WERI-Rb-1 (cell line): Measurements from ENCODE around the gene SCGB1C1.
A peak's percentile ranks its signal among the peaks of the same experiment; 100 is the strongest.

ENCODE experiments used
- DNase-seq: peaks from one replicate; pipeline ENCODE4 v3.0.0-alpha.2; 2020
- H3K27ac ChIP-seq: fragments of 250-450 bp; sonication (Bioruptor Pico); 2 replicates; pipeline ENCODE4 v1.5.1; 2020; ENCODE audit warnings: mild to moderate bottlenecking, moderate library complexity
- H3K27me3 ChIP-seq: fragments of 250-450 bp; sonication (Bioruptor Pico); 2 replicates; pipeline ENCODE4 v1.5.1; 2021; ENCODE audit warnings: mild to moderate bottlenecking, low read depth, moderate library complexity; ENCODE audit not compliant: insufficient read depth, severe bottlenecking
- H3K36me3 ChIP-seq: fragments of 250-450 bp; sonication (Bioruptor Pico); 2 replicates; pipeline ENCODE4 v1.5.1; 2020; ENCODE audit warnings: mild to moderate bottlenecking, moderate library complexity
- H3K4me3 ChIP-seq: 2 replicates; pipeline ENCODE4 v1.5.1; 2011; ENCODE audit warnings: low read depth, mild to moderate bottlenecking, control low read depth, low read length
- H3K9me3 ChIP-seq: fragments of 250-450 bp; sonication (Bioruptor Pico); 2 replicates; pipeline ENCODE4 v1.5.1; 2021; ENCODE audit warnings: mild to moderate bottlenecking, moderate library complexity; ENCODE audit not compliant: severe bottlenecking
- TF ChIP-seq, protein P1 (sequence below): IDR thresholded peaks from 2 replicates; pipeline ENCODE4 v1.5.1; 2011; ENCODE audit warnings: low read depth, mild to moderate bottlenecking, control low read depth, inconsistent platforms, low read length

The SCGB1C1 gene

DNA sequence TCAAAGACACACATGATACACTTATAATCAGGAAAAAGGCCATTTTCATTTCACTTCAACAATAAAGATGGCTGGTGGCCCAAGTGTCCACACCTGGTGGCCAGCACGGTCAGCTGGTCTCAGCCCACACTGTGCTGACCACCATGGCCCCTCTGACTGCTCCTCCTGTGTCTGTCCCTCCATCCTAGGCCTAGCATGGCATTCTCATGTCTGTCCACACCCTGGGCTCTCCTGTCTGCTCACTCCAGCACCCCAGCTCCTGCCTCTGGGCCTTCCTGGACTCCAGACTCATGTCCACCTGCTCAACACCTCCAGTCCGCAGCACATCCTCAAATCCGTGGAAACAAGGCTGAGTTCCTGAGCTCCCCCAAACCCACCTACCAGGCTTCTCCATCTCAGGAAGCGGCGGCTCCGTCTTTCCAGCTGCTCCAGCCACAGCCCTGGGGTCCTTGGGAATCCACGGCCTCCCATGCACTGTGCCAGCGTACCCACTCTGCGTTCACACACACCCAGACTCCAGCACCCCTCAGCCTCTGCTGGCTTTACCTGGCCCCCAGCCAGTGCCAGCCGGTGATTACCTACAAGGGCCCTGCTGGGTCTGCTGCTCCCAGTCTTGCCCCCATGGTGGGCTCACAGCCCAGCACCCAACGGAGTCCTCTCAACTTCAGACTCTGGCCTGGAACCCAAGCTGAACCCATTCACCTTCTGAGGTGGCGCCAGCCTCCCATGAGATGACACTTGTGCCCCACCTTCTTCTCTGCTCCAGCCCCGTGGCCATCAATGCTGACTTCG, 29.3 kb downstream of the SCGB1C1 start:
- TF ChIP-seq, protein P1, sequence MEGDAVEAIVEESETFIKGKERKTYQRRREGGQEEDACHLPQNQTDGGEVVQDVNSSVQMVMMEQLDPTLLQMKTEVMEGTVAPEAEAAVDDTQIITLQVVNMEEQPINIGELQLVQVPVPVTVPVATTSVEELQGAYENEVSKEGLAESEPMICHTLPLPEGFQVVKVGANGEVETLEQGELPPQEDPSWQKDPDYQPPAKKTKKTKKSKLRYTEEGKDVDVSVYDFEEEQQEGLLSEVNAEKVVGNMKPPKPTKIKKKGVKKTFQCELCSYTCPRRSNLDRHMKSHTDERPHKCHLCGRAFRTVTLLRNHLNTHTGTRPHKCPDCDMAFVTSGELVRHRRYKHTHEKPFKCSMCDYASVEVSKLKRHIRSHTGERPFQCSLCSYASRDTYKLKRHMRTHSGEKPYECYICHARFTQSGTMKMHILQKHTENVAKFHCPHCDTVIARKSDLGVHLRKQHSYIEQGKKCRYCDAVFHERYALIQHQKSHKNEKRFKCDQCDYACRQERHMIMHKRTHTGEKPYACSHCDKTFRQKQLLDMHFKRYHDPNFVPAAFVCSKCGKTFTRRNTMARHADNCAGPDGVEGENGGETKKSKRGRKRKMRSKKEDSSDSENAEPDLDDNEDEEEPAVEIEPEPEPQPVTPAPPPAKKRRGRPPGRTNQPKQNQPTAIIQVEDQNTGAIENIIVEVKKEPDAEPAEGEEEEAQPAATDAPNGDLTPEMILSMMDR: no peak
- no peaks in the 10 kb centered on the region for H3K9me3 ChIP-seq
- no peak overlapping the region for H3K4me3 ChIP-seq
- no peak for DNase-seq
- peaks cover 6% of the 10 kb centered on the region; the same call in 1 of the 2 replicates for H3K36me3 ChIP-seq
- H3K27me3 ChIP-seq: no peaks in the 10 kb centered on the region
- no peak overlapping the region for H3K27ac ChIP-seq

DNA sequence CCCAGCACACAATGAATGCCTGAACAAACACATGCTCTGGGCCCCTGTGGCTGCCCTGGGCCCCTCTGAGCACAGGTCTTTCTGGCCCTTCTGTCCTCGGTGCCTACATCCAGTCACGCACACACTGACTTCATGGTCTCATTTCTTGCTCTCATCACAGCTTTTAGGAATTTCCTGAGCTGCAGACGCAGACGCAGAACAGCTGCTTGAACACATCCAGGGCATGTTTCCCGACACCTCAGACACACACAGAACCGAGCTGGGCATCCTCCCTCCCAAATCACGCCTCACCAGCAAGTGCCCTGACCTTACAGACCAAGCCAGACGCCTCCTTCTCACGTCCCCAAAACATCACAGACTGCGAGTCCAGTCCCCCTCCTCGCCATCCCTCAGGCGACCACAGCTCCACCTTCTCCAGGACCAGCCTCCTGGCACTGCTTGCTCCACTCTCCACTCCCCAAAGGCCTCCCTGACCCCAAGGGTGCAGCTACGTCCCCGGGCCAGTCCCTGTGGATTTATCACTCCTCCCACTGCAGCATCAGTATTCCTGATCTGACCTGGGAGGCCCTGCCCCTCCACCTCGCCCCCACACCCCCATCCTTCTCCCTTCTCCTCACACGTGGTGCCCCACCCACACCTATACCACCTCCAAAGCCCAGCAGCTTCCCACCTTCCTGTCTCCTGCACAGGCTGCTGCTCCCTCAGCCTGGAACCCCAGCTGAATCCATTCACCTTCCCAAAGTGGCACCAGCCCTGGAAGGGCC, 30.3 kb downstream of the SCGB1C1 start:
- Histone ChIP-seq H3K4me3 (no peak overlapping the region), H3K27me3 (no peaks in the 10 kb centered on the region), H3K36me3 (peaks cover 6% of the 10 kb centered on the region; the same call in 1 of the 2 replicates), H3K27ac (no peak overlapping the region), H3K9me3 (no peaks in the 10 kb centered on the region)
- DNase-seq: no peak
- TF ChIP-seq, protein P1: no peak

DNA sequence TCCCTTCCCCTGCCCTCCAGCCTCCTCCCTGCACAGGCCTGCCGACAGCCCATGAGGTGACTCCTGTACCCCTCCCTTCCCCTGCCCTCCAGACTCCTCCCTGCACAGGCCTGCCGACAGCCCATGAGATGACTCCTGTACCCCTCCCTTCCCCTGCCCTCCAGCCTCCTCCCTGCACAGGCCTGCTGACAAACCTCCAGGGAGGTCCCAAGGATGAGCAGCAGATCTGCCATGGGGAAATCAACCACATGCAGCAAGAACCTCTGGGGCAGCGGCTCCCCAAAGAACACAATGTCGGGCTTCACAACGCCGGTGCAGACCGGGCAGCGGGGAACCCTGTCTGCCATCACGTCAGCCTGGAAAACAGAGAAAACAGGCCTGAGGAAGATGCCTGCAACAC, 31.0 kb downstream of the SCGB1C1 start:
- Histone ChIP-seq H3K9me3 (no peaks in the 10 kb centered on the region), H3K27me3 (no peaks in the 10 kb centered on the region), H3K4me3 (no peak overlapping the region), H3K27ac (no peak overlapping the region), H3K36me3 (peaks cover 6% of the 10 kb centered on the region)
- TF ChIP-seq, protein P1: no peak
- DNase-seq: no peak

DNA sequence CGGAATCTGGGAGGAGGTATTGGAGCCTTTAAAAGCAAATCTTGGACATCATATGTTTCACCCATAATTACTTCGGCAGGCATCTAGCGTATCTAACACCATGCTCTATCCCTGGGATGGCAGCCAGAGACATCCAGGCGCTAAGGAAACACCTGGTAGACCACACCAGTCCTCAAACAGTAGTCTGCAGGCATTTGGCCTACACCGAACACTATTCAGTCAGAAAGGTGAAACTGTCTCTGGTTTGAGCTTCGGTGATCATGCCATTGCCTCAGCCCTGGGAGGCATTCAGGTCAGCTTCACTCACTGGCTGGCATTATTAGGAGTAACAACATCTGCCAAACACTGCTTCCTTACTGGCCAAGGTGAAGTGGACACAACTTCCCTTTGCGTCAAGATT, 31.5 kb downstream of the SCGB1C1 start:
- Histone ChIP-seq H3K9me3 (no peaks in the 10 kb centered on the region), H3K27me3 (no peaks in the 10 kb centered on the region), H3K27ac (no peak overlapping the region), H3K4me3 (no peak overlapping the region), H3K36me3 (peaks cover 6% of the 10 kb centered on the region)
- TF ChIP-seq, protein P1: no peak
- DNase-seq: no peak

DNA sequence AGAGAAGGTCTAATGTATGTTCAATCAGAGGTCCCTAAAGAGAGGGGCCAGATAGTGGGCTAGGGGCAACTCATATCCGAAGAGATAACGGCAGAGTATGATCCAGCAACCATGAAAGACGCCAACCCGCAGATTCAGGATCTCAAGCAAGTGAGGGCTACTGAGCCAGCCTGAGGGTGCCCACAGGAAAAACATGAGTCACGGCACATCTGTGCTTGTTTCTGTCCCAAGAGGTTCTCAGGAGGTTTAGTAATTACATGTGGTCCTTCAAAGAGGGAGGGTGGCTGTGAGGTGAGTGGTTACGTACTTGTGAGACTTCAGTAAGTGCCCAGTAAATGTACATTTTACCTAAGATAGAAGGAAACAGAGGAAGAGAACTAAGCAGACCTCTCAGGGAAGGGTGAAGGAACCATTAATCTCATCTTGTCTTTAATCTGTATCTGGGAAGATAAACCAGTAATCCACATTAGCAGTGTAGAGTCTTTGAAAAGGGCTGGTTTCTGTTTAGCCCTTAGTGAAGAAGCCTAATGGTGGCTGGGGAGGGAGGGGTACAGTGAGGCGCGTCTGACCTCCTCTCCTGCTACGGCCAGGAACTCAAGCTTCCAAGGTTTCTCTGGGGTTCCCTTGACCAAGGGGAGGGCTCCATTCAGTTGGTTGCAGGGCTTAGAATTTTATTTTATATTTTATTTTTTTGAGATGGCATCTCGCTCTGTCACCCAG, 33.0 kb downstream of the SCGB1C1 start:
- DNase-seq: peak; percentile 41
- no peak overlapping the region for H3K4me3 ChIP-seq
- no peaks in the 10 kb centered on the region for H3K27me3 ChIP-seq
- peaks cover 6% of the 10 kb centered on the region; the same call in 1 of the 2 replicates for H3K36me3 ChIP-seq
- TF ChIP-seq, protein P1: no peak
- no peaks in the 10 kb centered on the region for H3K9me3 ChIP-seq
- peak overlapping the region; percentile 83 for H3K27ac ChIP-seq
